Cardiac fibroblast (primary cell): ENCODE results near the gene OSBPL5.
A peak's percentile ranks its signal among the peaks of the same experiment; 100 is the strongest.
"Not testable (repeated sequence)": the region's sequence is repeated elsewhere in the genome, so short reads cannot be mapped to it uniquely, and the experiment has no call there.

Experiments used
- DNase-seq, 2 donors: peaks; one replicate each; pipeline versions ENCODE4 v3.0.0 to v3.0.0-alpha.2; 2010; ENCODE audit warnings: low read depth in 2 of 2
- H3K4me3 ChIP-seq, 2 donors: replicated peaks in 1 of 2; 1 replicate in 1 of 2; 2 replicates in 1 of 2; pipeline ENCODE4 v1.5.1; 2011; ENCODE audit warnings: low read depth in 2 of 2, low read length in 2 of 2, mild to moderate bottlenecking in 2 of 2, moderate library complexity in 1 of 2
- CTCF ChIP-seq: IDR thresholded peaks from one replicate; pipeline ENCODE4 v1.5.1; 2011; ENCODE audit warnings: low read depth, mild to moderate bottlenecking, low read length, inconsistent platforms

OSBPL5 gene

GRCh38 chr11:3170756-3171650, 5.9 kb upstream of the OSBPL5 start:
- no peak for DNase-seq
- H3K4me3 ChIP-seq = no peak overlapping the region
- TF ChIP-seq CTCF = no peak

- no peak for DNase-seq
- H3K4me3 ChIP-seq = peak overlapping the region in 1 of 2 donors; percentile 48
- no peak for TF ChIP-seq CTCF
Observed at GRCh38 chr11:3170044-3170755, 5.1 kb upstream of the OSBPL5 start.

GRCh38 chr11:3169255-3170043, 4.3 kb upstream of the OSBPL5 start:
- DNase-seq = peak; percentile 72 to 76
- peak overlapping the region; percentile 39 to 48 for H3K4me3 ChIP-seq
- no peak for TF ChIP-seq CTCF

- not testable (repeated sequence) for DNase-seq
- H3K4me3 ChIP-seq = peak overlapping the region; percentile 39 to 48
Observed at GRCh38 chr11:3168742-3169254, 3.7 kb upstream of the OSBPL5 start.

GRCh38 chr11:3167143-3168119, 2.3 kb upstream of the OSBPL5 start:
- no peak for TF ChIP-seq CTCF
- DNase-seq = no peak
- H3K4me3 ChIP-seq = no peak overlapping the region

- H3K4me3 ChIP-seq = no peak overlapping the region
- DNase-seq = no peak
- TF ChIP-seq CTCF = no peak
Observed at GRCh38 chr11:3166268-3167142, 1.4 kb upstream of the OSBPL5 start.
